ENCODE results near the gene RNF138. TPM values are rescaled to one million over a fixed set of nuclear protein-coding genes. Genes with fewer than 3 reads are reported as not detected.

RNF138 gene
- 73.0 TPM for total RNA-seq (2013)
- 10 to 100 TPM; 62.8 to 70.5 (median 67.1) TPM for polyA plus RNA-seq
- polyA minus RNA-seq = 46.4 and 57.9 TPM in 2 replicates
- total RNA-seq = 20.8 to 197 (median 112) reads per million in 11 experiments

- Histone ChIP-seq H3K36me3 (replicated peaks in 1 of 2; ENCODE audit: control insufficient read depth in 1 of 2, insufficient read depth in 2 of 2, low read length in 2 of 2) (peaks cover 14 to 20% of the 10 kb centered on the region in 2 donors), H3K4me2 (replicated peaks; ENCODE audit: extremely low read depth, low read length, poor library complexity, severe bottlenecking) (peak within 1 kb of the TSS; percentile 88), H3K4me1 (ENCODE audit: control insufficient read depth in 1 of 2, insufficient read depth in 2 of 2, low read length in 2 of 2) (peaks cover 44 to 62% of the 10 kb centered on the region in 2 donors), H3K27ac (ENCODE audit: low read depth in 1 of 2, low read length in 2 of 2) (peak within 1 kb of the TSS; percentile 96 to 100), H3K9me3 (replicated peaks in 1 of 2; ENCODE audit: control insufficient read depth in 1 of 2, insufficient read depth in 1 of 2, low read length in 2 of 2) (no peaks in the 10 kb centered on the region), H2AFZ (ENCODE audit: insufficient read depth, low read depth, low read length, poor library complexity, severe bottlenecking) (peak within 1 kb of the TSS; percentile 89), H3K9ac (ENCODE audit: insufficient read depth, low read length, poor library complexity, severe bottlenecking) (peak within 1 kb of the TSS; percentile 96), H3K4me3 (replicated peaks in 1 of 3; ENCODE audit: low read depth in 2 of 3, low read length in 3 of 3) (peak within 1 kb of the TSS; percentile 88 to 96 (median 91)), H3K27me3 (ENCODE audit: control insufficient read depth in 2 of 2, insufficient read depth in 2 of 2, low read length in 2 of 2) (no peaks in the 10 kb centered on the region), H3K79me2 (ENCODE audit: insufficient read depth, low read length) (peaks cover 51% of the 10 kb centered on the region), H4K20me1 (ENCODE audit: insufficient read depth, low read length) (peaks cover 44% of the 10 kb centered on the region)
- peak within 1 kb of the TSS; percentile 94 to 95 for H3K4me3 Mint-ChIP-seq
- intact Hi-C loops (cut with micrococcal nuclease) = loop anchor here (1.0 to 10.0 kb wide), 3 partner anchors 47 to 150 kb away; partner anchors contain the start of gene TRAPPC8 (in 2 of the 2)
- DNase-seq = peak; percentile 77 to 80 (median 79)
- peaks cover 46% of the 10 kb centered on the region for H3K4me1 Mint-ChIP-seq
- no peaks in the 10 kb centered on the region for H3K27me3 Mint-ChIP-seq (ENCODE audit: low read depth in 3 of 3)
- H3K27ac Mint-ChIP-seq = peak within 1 kb of the TSS; percentile 97 to 99 (median 98)
- 0% methylated on average over 73 of the region's 75 CpGs for WGBS (ENCODE audit: insufficient coverage)
- peaks cover 21 to 29% of the 10 kb centered on the region in 2 donors for H3K36me3 Mint-ChIP-seq
- H3K9me3 Mint-ChIP-seq = peaks cover 0 to 2% (median 0%) of the 10 kb centered on the region in 7 donors
- TF ChIP-seq CTCF (IDR thresholded peaks at IDR 0.05) = no peak
Measured at GRCh38 chr18:32091724-32092421, at the start of gene RNF138. Gene RNF138 (plus strand): TSS chr18:32091874. CDS start chr18:32092777, 903 bp downstream.

GRCh38 chr18:32042337-32042736, 49.3 kb upstream of the RNF138 start:
- peak overlapping the region; percentile 83 to 93 (median 89) for H3K27ac Mint-ChIP-seq
- peaks cover 0 to 2% (median 0%) of the 10 kb centered on the region in 3 donors for H3K27me3 Mint-ChIP-seq (ENCODE audit: low read depth in 3 of 3)
- no peak for TF ChIP-seq CTCF (IDR thresholded peaks at IDR 0.05)
- peaks cover 0 to 7% (median 3%) of the 10 kb centered on the region in 7 donors for H3K9me3 Mint-ChIP-seq
- peaks cover 0 to 3% of the 10 kb centered on the region in 2 donors for H3K9me3 ChIP-seq (replicated peaks in 1 of 2; ENCODE audit: control insufficient read depth in 1 of 2, insufficient read depth in 1 of 2, low read length in 2 of 2)
- peaks cover 12% of the 10 kb centered on the region for H3K79me2 ChIP-seq (ENCODE audit: insufficient read depth, low read length)
- peak overlapping the region; percentile 43 to 66 for H3K27ac ChIP-seq (ENCODE audit: low read depth in 1 of 2, low read length in 2 of 2)
- DNase-seq = peak; percentile 44 to 85 (median 62)
- no peak overlapping the region for H3K9ac ChIP-seq (ENCODE audit: insufficient read depth, low read length, poor library complexity, severe bottlenecking)
- peak overlapping the region in 2 of 3 experiments; percentile 23 to 64 for H3K4me3 ChIP-seq (replicated peaks in 1 of 3; ENCODE audit: low read depth in 2 of 3, low read length in 3 of 3)
- H3K4me1 ChIP-seq (ENCODE audit: control insufficient read depth in 1 of 2, insufficient read depth in 2 of 2, low read length in 2 of 2) = peaks cover 53 to 61% of the 10 kb centered on the region in 2 donors
- no peaks in the 10 kb centered on the region for H3K27me3 ChIP-seq (ENCODE audit: control insufficient read depth in 2 of 2, insufficient read depth in 2 of 2, low read length in 2 of 2)
- peak overlapping the region; percentile 59 for H2AFZ ChIP-seq (ENCODE audit: insufficient read depth, low read depth, low read length, poor library complexity, severe bottlenecking)
- peaks cover 15 to 29% of the 10 kb centered on the region in 2 donors for H3K36me3 ChIP-seq (replicated peaks in 1 of 2; ENCODE audit: control insufficient read depth in 1 of 2, insufficient read depth in 2 of 2, low read length in 2 of 2)
- H4K20me1 ChIP-seq (ENCODE audit: insufficient read depth, low read length) = no peaks in the 10 kb centered on the region
- H3K36me3 Mint-ChIP-seq = peaks cover 28 to 50% of the 10 kb centered on the region in 2 donors
- peak overlapping the region; percentile 59 for H3K4me2 ChIP-seq (replicated peaks; ENCODE audit: extremely low read depth, low read length, poor library complexity, severe bottlenecking)
- peaks cover 52% of the 10 kb centered on the region for H3K4me1 Mint-ChIP-seq
- H3K4me3 Mint-ChIP-seq = peak overlapping the region; percentile 65 to 83
- intact Hi-C loops (cut with micrococcal nuclease) = loop anchor here in 1 of 2 donors (10.0 kb wide), 1 partner anchor 52 kb away; the partner anchor contains the start of gene RNF138
